Activated CD4-positive, alpha-beta T cell treated with anti-CD3 and anti-CD28 coated beads, Interleukin-2, Interleukin-4, amounts not matched to agents 100 ng/mL and 50 ng/mL, durations not matched to agents 16 hours and 8 hours (primary cell): Measurements from ENCODE around the gene PTTG1IP2.

ENCODE experiments used
- DNase-seq: peaks from one replicate; pipeline ENCODE4 v3.0.0-alpha.2; 2020; ENCODE audit warnings: low spot score

PTTG1IP2 gene

DNA sequence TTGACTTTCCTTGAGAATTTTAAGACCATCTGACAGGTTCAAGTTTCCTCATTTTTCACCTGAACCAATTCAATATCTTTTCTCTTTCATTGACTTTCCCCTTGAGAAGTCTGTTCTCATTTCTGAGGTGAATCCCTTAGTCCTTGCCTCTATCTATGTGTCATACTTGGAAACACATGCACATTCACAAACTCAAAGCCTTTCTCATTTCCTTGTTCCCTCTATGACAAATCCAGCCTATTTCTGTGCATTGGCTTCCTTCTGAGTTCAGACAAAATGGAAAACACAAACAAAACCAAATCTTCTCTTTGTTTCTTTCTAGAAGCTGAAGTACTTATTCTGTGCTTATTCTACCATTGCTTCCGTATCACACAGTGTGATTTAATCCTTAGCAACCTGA lies 13.8 kb downstream of the PTTG1IP2 start:
- DNase-seq: no peak

DNA sequence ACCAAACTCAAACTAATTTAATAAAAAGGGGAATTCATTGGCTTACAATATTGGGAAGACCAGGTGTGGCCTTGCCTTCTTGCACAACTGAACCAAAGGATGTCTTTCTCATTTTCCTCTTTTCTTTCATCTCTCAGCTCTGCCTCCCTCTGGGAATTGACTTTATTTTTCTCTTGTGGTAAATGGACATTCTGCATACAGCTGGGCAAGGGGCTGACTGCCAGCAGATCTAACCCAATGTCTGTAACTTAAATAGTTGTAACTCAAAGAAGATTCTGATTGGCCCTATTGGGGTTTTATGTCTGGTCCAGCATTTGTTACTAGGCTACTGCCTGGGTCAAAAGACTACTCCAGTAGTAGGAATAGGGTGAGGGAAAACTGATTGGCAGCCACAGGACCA lies 15.3 kb downstream of the PTTG1IP2 start:
- no peak for DNase-seq

DNA sequence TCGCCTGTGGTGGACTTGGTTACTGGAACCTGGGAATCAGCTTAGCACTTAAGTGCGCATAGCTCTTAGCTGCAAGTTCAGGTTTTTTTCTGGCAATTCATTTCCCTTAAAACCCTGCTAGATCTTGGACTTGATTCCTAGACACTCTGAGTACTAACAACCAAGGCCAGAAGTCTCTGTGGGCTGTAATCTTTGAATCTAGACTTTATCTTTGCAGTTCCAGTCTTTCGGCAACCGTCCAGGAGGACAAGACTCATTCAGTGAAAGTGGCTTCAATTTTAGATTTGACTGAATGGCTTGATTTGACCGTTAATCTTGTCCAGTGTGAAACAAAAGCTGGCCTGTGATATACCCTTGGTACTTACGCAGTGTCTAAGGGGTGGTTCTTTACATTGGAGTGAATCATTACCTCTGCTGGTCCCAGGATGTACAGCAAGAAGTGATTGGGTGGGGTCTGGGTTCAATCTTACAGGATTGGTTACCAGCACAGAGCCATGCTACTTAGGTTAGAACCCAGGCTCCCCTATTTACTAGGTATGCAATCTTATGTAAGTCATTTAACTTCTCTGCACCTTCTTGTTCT lies 16.4 kb downstream of the PTTG1IP2 start:
- no peak for DNase-seq

DNA sequence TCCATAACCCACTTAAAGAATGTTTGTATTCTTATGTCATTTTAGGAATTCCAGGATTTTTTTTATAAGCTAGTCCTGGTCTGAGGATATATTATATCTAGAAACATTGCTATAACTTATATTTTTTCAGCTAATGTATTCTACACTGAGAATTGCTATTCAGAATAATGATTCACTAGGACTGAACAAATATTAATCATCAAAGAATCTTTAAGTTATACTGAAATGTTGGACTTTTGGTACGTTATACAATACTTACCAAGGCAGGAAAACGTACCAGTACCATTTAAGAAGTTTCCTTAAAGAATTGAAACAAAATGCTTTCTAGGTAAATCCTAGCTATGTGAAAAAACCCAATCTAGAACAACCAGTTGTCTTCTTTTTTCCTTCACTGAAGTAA lies 18.4 kb downstream of the PTTG1IP2 start:
- no peak for DNase-seq

DNA sequence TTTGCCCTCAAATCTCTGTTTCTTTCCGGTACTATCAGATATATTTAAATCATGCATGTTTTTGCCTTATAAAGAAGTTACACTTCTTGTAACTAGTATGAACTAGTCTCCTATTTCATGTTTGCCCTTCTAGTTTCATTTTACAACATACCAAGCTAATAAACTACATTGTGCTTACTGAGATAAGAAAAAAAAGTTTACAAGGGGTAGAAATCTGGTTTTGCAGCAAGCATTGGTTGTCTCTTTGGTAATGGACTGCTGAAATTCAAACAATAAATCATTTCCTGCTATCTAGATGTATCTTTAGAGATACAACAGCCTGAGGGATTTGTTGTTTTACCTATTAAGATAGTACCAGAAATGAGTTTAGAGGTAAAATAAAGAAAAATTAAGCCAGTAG lies 18.8 kb downstream of the PTTG1IP2 start:
- DNase-seq: no peak

DNA sequence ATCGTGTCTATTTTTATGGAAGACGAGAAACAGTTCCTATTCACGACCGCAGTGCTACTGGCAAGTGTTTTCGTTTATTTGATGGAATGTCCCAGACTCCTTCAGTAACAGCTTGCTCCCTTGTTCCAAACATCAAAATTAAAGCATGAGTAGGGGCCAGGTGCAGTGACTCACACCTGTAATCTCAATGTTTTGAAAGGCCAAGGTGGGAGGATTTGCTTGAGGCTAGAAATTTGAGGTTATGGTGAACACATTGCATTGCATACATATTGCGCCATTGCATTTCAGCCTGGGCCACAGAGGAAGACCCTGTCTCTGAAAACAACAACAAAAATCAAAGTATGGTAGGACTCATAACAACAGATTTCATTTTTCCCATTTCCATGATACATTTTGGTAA lies 22.8 kb downstream of the PTTG1IP2 start:
- no peak for DNase-seq

DNA sequence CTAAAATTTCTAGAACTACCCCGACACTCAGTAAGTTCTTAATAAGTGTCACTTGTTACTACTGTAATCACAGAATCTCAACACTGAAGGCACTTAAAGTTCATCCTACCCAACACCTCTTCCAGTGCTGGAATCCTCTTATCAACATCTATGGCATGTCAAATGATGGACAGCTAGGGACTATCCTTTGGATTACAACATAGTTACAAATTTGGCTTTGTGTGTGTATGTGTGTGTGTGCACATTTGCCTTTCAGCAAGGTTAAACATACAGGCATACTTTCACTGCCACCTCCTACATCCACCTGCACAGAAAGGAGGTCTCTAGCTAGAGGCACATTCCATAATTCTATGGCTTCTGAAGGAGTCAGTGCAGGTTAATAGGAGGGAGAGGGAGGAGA lies 25.8 kb downstream of the PTTG1IP2 start:
- no peak for DNase-seq

DNA sequence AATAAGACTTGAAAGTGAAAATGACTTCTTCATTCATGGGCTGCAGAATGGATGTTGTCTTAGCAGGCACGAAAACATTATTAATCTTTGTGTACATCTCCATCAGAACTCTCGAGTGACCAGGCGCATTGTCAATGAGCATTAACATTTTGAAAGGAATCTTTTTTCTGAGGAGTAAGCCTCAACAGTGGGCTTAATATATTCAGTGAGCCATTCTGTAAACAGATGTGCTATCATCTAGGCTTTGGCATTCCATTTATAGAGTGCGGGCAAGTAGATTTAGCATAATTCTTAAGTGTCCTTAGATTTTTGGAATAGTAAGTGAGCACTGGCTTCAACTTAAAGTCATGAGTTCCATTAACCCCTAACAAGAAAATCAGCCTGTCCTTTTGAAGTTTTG lies 33.1 kb downstream of the PTTG1IP2 start:
- no peak for DNase-seq

DNA sequence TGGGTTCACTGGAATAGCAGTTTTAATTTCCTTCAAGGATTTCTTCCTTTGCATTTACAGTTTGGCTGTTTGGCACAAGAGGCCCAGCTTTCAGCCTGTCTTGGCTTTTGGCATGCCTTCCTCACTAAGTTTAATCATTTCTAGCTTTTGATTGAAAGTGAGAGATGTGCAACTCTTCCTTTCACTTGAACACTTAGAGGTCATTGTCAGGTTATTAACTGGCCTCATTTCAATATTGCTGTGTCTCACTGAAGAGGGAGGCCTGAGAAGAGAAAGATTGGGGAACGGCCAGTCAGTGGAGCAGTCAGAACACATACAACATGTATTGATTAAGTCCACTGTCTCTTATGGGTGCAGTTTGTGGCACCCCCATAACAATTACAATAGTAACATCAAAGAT lies 33.9 kb downstream of the PTTG1IP2 start:
- DNase-seq: no peak

DNA sequence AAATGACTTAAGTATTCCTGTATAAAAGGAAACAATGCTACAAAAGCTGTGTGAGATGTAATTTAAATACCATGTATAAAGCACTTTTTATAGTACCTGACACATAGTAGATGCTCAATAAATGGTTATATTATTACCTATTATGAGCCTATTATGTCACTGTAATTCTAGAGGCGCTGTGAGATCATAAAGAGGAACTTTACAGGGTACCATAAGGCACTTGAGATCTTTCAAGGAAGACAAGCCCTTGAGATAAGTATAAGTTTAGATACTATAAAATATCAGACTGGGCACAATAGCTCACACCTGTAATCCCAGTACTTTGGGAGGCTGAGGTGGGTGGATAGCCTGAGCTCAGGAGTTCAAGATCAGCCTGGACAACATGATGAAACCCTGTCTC lies 38.3 kb downstream of the PTTG1IP2 start:
- DNase-seq: no peak

DNA sequence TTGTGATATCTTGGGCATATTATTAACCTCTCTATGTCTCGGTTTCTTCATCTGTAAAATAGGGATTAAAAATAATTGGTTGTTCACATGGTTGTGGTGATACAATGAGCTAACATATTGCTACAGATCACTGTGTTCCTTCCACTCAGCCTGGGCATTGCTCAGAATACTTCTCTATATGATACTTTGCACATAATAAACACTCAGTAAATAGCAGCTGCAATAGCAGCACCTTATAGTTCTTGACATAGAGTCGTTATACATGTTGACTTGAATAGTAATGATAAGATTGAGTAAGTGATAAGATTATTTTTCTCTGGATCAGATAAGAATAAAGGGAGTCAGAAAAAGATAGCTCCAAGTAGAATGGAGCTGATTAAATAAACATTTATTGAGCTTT lies 42.3 kb downstream of the PTTG1IP2 start:
- no peak for DNase-seq

DNA sequence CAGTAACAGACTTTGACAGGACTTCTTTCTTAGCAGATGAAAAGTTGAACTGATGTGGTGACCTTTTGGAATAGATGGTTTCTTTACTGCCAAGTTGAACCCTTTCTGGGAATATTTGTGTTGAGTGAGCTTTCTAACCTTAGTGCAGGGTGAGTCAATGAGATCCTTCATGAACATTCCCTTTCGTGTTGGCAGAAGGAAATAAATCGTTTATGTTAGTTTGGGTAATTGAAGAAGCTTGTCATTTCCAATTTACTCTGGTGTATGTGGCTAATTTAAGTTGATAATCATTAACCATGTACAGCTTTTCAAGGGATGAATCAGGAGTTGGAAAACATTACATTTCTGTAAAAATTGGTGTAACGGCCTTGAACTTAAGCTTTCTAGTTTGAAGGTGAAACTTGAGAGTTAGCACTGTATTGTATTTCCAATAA lies 43.4 kb downstream of the PTTG1IP2 start:
- DNase-seq: no peak

DNA sequence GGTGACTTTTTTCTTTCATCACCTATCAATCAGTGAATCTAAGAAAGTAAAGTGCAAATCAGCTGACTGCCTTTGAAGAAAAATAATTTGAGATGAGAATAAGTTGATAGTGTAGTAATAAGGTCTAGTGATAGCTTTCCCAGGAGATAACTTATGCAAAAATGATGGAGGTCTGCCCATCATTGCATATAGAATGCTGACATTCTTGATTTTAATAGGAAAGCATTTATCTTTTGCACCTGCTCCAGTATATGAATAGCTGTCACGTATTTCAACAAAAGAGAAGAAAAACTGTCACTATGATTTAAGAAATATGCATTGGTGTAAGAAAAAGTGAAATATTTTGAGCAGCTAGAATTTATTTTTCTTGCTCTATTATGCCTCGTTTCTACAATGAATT lies 46.8 kb downstream of the PTTG1IP2 start:
- no peak for DNase-seq

DNA sequence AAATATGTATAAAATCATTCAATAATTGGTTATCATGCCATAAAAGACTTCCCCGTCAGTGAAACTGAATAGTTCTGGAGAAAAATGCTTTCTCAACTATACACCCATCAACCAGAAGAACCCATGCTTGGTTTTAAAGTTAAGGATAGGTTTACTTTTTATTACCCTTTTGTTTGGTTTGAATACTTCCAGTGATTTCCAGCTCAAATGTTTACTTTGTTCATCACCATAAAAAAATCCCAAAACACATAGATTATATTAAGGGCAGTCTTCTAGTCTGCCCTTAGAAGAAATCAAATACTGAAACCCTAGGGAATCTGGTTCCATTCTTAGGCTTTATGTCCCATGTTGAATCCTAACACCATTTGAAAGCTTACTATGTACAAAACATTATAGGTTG lies 49.2 kb downstream of the PTTG1IP2 start:
- DNase-seq: no peak

DNA sequence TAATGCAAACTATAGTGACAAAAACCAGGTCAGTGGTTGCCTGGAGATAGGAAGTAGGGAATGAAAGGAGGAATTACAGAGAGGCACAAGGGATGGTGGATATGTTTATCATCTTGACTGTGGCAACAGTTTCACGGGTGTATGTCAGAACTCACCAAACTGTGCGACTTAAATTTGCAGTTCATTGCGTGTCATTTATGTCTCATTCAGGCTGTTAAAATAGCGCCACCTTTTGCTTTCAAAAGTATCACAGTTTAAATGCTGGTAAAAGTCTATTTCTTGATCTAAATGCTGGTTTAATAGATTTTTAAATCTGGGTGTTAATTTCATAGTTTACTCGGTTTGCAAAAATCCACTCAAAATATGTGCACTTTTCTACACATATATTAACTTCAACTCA lies 51.0 kb downstream of the PTTG1IP2 start:
- no peak for DNase-seq

DNA sequence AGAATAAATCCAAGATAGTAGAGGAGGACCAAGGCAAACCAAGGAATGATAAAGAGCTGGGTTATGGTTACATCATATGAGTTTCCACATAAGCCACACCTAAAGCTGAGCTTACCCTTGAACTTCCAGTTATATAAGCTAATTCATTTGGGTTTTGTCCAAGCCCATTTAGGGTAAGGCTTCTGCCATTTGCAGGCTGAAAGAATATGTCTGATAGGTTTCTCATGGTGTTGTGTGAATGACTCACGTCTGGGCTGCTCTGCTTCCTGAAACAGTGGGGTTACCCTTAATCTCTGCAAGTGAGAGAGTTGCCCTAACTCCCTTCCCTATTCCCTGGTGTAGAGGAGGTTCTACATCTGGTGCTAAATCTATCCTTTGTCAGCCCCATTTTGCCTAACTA lies 60.8 kb downstream of the PTTG1IP2 start:
- DNase-seq: no peak

DNA sequence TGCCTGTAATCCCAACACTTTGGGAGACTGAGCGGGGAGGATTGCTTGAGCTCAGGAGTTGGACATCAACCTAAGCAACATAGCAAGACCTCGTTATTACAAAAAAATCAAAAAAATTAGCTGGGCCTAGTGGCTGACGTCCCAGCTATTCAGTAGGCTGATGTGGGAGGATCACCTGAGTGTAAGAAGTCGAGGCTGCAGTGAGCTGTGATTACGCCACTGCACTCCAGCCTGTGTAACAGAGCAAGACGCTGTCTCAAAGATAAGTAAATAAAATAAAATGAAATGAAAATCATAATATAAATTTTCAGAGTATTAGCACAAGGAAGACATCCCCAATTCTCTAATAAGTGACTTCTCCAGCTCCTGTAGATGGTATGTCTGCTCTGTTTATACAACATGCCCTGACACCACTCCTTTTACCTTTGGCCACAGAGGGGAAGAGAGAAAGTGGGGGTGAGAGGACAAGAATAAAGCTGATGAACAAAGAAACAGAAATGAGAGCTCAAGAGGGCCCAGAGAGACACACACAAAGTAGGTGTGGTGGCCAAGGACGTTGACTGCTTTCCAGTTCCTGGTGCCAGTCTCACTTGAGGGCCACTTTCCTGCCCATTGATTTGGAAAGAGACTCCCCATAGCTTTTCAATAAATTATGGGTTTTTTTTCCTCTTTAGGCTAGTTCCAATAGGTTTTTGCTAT lies 62.9 kb downstream of the PTTG1IP2 start:
- DNase-seq: no peak

DNA sequence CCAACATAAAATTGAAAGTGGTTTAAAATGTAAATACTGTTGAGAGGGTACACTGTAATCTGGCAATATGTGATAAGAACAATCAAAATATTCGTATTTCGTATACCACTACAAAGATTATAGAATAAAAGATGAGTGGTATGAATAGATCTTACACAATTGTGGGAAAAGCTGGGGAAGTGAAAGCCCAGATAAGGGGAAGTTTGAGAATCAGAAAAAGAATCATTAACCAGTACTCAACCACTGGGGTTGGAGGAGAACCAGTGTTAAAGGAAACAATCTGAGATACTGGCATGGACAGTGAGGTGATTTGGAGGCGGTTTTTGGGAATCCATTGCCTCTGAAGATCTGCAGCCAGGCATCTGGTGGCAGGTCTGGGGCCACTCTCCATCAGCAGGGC lies 67.0 kb downstream of the PTTG1IP2 start:
- DNase-seq: no peak

DNA sequence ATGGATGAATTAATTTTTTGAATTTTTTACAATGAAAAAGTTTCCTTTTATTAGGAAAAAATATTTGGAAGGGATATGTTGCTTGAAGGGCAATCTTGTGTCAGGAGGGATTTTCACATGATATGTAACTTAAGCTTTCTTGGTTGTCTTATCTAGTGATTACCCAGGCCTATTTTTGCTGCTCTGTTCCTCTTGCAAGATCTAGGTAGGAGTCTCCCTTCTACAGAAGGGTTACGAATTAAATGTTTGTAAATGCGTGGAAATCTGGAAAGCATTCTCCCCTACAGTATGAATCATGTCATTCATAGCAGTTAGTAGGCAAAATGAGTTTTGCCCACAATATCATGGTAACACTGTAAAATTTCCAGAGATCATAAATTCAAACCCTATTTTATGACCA lies 69.0 kb downstream of the PTTG1IP2 start:
- DNase-seq: no peak

DNA sequence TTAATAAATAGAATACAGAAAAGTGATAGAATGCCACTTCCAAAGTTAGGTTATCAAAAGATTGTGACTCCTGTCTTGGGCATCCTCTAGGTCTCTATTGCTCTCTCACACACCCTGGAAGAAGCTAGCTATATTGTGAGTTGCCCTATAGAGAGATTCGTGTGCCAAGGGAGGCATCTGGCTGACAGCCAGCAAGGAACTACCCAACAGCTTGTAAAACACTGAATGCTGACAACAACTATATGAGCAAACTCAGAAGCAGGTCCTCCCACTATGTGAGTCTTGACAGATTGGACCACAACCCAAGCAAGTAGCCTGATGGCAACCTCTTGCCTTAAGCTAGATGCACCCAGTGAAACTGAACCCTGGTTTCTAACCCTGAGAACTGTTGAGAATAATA lies 71.0 kb downstream of the PTTG1IP2 start:
- no peak for DNase-seq

DNA sequence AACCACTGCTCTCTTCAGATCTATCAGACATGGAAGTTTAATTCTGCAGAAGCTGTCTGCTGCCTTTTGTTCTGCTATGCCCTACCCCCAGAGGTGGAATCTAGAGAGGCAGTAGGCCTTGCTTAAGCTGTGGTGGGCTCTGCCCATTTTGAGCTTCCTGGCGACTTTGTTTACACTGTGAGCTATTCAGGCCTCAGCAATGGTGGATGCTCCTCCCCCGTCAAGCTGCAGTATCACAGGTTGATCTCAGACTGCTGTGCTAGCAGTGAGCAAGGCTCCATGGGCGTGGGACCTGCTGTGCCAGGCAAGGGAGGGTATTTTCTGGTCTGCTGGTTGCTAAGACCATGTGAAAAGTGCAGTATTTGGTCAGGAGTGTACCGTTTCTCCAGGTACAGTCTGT lies 81.6 kb downstream of the PTTG1IP2 start:
- no peak for DNase-seq

DNA sequence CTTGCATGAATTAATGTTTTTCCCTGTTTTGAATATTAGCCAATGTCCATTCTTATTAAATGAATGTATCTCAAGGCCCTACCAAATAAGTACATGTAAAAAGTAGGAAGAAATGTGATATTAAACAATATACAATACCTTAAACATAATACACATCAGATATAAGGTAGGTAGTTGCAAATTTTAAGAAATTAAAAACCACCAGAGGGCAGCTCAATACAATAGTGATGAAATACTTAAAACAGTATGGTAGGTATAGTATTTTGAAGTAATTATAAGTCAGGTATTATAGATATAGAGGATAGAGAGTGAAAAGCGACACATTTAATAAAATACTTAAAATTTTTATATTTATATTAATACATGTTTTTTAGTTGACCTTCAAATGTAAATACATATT lies 83.1 kb downstream of the PTTG1IP2 start:
- DNase-seq: no peak

DNA sequence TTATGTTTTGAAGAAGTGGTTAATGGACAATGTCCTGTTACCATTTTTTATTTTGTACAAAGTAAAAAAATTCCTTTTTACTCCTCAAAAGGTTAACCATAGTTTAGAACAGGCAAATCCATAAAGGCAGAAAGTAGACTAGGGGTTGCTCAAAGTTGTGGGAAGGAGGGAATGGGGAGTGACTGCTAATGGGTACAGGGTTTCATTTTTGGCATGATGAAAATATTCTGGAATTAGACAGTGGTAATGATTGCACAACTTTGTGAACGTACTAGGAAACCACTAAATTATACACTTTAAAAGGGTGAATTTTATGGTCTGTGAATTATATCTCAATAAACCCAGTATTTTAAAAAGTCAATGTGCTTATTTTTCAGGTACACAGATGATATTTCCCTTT lies 91.3 kb downstream of the PTTG1IP2 start:
- DNase-seq: no peak
